ENCODE measurements around the gene NSUN6.

The NSUN6 gene, protein sequence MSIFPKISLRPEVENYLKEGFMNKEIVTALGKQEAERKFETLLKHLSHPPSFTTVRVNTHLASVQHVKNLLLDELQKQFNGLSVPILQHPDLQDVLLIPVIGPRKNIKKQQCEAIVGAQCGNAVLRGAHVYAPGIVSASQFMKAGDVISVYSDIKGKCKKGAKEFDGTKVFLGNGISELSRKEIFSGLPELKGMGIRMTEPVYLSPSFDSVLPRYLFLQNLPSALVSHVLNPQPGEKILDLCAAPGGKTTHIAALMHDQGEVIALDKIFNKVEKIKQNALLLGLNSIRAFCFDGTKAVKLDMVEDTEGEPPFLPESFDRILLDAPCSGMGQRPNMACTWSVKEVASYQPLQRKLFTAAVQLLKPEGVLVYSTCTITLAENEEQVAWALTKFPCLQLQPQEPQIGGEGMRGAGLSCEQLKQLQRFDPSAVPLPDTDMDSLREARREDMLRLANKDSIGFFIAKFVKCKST

DNA sequence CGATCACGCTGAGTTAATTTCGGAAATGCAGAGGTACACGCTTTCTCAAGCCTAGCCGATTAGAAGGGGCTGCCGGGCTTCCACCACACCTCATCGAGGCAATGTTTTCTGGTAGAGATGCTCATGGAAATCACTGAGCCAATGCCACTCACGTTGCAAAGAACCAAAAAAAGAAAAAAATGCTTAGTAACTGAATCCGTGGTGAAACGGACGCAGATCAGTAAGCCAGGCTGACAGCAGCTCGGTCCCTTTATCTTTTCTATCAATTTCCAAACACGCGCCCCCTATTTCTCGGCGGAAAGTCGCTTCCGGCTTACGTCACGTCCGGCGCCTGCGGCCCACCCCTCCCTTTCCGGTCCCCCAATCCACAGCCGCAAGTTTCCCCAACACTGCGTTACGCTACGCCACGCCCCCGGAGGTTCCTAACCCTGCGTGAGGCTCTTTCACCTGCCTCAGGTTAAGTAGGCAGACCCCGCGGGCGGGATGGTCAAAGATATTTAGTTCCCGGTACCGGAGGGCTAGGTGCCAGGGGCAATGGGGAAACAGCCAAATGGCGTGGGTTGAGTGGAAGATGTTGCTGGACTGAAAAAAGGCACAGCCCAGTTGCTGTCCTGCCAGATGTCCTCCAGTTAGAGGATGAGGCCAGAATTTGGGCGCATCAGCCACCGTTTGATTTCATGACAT, at the start of gene NSUN6:
TSS of gene NSUN6 (minus strand) at position 264 of the 684 bp plus-strand sequence. CDS start 384 bp downstream, outside the sequence.
- DNase-seq, result peak; percentile 94 to 95

DNA sequence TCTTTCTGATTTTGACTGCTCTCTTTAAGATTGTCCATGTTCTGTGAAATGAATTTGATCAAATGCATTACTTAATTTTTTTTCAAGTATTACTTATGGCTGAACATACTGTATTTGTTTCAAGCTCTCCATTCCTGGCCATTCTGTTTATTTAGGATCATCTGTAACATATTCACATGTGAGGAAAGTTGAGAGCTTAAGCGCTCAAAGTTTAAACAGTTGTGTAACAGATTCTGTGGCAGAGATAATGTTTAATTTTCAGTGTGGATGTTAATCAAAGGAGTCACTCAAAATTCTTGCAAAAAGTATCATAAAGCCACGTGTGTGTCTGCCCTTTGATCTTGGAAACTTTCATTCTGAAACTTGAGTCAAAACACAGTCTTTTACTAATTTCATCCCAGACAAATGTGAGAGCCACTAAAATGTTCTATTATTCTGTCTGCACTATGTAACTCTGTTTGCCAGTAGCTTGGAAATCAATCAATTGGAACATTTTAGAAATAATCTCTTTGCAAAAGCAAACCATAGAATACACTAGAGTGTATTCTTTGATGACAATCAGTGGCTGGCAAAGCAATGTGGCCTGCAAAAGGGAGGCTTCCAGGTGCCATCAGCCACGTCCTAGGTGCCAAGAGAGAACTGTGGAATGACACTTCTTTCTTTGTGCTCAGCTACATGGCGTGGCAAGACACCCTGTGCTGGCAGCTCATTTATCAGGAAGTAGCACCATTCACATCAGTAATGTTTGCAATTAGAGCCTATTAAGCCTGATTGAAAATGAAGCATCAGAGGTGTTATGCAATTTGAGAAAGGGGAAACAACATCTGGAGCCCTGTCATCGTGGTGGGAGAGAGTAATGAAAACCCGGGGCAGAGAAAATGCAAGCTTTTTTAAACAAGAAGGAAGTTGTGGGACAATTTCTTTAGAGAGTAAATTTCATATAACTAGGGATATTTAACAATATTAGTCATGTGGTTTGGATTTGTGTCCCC, 48.8 kb upstream of the NSUN6 start:
- no peak for DNase-seq

DNA sequence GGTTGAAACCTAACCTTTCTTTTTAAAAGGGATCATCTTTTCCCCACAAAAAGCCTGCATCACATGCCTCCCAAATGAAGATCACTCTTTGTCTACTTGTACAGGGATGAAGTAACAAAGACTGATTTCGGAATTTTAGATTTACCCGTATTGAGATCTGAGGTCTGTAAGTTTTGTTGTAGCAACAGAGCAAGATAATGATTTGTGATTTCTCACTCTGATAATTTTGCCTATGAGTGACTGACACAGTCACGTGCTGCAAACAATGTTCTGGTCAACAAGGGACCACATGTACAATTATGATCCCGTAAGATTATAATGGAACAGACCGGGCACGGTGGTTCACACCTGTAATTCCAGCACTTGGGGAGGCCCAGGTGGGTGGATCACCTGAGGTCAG, 39.2 kb upstream of the NSUN6 start:
- no peak for DNase-seq

DNA sequence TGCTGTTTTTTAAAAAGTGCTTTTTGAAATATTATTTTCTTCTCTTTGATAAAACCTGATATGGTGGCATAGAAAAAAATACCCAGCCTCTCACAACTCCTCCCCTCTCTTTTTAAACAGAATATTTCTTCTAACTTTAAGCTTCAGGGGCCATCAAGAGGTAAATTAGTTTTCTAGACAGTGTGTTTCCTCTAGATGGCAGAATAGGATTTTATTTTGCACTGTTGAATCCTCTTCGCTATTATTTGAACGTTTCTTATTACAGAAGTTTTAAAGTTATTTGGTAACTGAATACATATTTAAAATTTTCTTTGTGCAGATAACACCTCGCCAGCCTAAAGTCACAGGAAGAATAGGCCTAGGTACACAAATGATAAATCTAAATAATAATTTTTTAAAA, 38.1 kb upstream of the NSUN6 start:
- no peak for DNase-seq

DNA sequence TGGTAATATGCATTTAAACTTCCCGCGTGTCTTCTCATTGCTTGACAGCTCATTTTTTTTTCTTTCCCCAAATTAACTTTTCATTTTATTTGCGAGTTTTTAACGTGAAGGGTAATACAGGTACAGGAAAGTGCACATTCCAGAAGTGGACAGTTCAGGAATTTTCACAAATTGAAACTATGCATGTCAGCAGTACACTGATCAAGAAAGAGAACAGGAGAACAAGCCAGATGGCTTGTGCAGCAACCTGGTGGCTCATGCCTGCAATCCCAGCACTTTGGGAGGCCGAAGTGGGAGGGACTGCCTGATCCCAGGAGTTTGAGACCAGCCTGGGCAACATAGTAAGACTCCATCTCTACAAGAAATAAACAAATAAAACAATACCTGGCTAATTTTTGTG, 36.3 kb upstream of the NSUN6 start:
- DNase-seq, result no peak

DNA sequence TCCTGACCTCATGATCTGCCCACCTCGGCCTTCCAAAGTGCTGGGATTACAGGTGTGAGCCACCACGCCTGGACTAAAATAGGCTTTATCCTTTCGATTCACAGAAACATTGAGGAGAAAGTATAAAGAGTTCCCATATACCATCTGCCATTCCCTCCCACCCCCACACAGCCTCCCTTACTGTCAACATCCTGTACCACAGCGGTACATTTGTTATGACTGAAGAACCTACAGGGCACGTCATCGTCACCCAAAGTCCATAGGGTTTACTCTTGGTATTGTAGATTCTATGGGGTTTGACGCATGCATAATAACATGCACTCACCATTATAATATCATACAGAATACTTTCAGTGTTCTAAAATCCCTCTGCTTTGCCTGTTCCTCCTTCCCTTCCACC, 35.8 kb upstream of the NSUN6 start:
- no peak for DNase-seq

DNA sequence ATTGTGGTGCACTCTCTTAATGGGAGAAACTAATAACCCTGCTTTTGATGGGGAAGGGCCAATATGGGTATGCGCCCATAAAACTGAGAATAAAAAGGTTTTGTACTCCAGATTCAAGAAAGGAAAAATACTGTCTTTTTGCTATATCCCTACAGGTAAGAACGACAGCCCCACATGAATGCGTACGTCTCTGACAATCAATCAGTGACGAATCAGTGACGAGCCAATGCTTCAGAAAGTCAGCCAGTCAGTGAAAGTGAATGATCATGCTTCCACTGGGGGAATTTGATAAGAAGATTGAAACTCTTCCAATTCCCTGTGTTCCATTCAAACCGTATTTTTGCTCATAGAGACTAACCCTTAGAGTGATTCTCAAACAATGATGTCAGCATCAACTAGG, 34.2 kb upstream of the NSUN6 start:
- DNase-seq, result no peak

DNA sequence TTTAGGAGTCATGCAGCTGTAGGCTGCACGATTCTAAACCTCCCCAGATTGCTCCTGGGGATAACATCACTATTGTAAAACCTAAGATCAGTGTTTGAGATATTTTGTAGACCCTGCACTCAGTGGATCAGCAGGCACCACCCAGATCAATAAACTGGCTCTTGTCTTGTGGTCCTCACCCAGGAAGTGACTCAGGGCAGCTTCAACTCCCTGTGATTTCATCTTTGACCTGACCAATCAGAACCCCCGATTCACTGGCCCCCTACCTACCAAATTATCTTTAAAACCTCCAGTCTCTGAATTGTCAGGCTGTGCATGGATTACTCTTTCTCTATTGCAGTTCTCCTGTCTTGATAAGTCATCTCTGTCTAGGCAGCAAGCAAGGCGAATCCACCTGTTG, 33.6 kb upstream of the NSUN6 start:
- DNase-seq, result no peak

DNA sequence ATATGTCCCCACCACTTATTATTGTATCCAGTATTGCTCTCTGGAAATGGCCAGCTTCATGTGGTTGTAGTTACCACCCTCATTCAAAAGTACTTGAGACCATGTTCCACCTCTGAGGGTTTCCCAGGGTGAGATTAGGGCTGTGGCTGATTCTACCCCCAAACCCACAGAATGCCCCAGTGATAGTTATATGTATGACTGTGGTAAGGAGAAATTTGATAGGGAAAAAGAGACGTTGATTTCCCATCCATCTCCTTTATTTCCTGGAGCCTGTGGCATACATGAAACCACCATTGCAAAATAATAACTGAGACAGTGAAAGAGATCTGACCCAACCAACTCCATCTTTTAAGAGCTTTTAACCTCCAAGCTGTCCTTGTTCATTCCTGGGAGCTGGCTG, 33.0 kb upstream of the NSUN6 start:
- no peak for DNase-seq

DNA sequence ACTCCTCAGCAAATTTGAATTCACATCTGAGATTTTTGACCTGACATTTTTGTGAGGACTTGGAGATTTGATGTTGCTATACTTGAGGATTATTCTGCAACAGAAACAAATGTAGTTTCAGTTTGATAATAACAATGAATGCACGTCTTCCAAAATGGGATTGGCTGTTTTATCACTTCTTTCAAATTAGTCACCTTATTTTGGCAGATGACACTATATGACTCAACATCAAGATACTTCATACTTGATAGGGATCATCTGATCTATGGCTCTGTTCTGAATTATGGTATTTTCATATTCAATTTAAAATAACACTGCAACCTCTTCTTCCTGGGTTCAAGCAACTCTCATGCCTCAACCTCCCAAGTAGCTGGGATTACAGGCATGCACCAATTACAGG, 32.0 kb upstream of the NSUN6 start:
- DNase-seq, result no peak

DNA sequence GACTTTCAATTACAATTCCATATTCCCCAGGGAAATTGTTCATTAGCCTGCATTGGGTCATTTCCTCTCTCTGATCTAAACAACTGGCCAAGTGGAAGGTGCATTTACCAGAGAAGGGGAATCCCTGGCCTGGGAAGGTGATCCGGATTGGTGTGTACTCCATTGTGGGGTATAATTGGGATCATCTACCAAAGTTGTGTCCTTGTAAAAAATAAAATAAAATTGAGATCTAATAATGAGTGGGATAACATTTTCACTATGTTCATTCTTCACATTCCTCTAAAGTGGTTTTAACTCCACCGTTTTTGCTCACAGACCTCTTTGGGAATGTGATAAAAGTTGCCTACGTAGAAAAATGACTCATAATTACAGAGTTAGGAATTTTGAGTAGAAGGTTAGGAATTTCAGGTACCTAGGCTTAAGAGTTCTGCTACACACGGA, 30.6 kb upstream of the NSUN6 start:
- no peak for DNase-seq

DNA sequence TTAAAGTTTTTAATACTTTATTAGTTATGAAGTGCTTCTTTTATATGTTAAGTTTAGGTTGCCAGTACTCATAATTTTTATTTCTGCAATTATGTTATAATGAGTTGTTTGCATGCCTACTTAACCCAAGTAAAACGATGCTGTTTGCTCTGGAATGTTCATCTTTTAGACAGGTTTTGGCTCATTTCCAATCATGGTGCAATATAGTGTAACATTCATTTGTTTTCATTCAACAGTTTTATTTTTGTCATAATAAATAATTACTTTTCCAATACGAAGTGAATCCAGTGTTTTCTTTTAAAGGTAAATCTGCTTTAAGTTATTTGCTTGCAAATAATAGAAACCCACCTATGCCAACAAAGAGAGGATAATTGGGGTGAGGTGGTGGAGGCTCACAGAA, 30.0 kb upstream of the NSUN6 start:
- DNase-seq, result no peak

DNA sequence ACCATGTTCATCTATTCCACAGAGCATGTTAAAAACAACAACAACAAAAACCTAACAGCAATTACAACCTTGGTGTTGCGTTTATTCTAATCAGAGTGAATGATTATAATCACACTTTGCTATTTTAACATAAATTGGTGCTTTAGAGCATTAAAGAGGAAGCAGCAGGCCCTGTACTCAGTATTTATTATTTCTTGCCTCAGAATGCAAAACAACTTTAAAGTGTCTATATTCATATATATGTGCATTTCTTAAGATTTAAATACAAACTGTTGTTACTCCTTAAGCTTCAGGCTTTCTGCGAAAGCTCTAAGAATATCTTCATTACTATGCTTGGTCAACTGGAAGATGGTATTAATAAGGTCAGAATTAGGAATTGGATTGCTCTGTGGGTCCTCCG, 29.4 kb upstream of the NSUN6 start:
- DNase-seq, result no peak

DNA sequence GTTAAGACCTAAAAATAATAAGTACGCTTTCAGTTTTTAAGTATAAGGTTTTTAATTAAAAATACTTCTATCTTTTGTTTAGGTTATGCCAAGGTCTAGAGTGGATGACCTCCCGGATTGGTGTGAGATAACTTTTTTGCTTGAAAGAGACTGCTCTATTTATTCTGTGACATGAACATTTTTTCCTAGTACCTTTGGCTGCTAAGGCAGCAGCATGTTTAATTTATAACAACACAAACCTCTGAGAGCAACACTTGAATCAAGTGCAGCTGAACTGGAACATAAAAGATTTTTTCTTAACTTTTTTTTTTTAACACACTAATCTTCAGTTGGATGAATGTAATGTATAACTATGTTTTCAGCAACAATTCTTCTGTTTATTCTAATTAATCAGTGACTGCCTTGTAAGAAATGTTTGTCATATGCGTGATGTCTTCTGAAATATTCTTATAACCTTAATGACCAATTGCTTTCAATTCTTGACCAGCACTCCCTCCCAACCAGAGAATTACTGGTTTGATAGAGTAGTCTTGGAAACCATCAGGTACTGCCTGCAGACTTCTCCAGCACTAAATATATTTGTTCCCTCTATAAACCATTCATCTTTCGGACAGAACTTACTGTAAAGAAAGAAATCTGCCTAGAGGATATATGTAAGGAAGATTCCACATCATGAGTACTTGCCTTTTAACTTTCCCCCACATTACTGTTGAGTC, 23.9 kb upstream of the NSUN6 start:
- no peak for DNase-seq

DNA sequence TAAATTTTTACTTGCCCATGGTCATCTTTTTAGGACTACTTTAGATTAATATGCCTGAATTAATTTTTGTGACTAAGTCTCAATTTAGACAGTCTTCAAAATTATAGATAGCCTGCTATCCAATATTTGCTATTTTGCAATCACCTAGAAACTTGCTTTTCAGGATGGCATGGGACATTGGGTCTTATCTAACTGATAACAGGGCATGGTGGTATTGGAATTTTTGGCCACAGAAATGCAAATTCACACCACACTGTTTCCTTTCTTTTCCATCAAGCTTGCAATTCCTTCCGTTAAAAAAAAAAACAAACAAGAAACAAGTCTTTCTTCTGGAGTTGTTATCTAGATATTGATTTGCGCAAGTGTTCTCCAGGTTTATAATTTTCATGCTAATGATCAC, 16.6 kb upstream of the NSUN6 start:
- DNase-seq, result no peak

DNA sequence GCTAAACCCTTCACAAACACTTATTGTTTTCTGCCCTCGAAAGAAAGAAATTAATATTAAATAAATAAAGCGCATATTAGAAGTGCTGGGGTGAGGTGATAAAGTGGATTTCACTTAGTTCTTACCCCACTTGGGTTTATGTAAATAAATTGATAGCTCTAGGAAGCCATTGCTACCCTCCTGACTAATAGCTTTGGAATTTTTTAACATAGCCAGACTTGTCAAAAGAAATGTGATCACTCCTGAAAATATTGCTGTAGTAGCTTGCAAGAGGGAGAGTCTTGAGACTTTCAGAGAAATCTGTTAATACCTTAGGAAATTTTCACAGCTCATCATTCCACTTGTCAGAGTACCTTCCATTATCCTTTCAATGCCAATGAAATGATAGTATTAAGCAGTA, 15.4 kb upstream of the NSUN6 start:
- DNase-seq, result no peak

DNA sequence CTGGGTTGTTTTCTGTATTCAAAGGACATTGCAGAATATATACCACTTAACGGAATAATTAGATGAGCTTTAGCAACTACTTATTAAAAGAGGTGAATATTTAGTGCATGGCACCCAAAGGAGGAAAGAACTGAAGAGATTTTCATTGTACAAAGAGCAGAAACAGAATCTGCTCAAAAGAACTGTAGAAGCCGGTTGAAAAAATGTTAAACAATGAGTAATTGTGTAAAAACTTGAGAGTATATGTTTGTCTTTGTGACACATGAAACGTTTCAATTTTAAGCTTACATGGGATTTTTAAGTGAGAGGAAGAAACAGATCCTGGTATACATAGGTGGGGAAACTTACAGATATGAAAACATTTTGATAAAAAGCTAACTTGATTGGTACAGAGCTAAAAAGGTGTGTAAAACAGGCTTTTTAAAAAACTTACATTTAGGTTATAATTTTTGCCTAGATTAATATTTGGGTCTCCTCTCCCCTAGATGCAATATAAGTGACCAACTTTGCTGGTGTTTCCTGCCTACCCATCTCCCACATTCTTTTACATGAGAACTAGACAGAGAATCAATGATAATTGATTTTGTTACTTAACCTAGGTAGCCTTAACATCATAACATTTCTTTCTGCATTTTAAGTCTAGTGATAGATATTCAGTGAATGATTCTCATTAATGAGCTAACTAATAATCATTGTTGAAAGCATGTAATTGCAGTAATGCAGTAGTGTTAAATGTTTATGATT, 14.6 kb upstream of the NSUN6 start:
- no peak for DNase-seq

DNA sequence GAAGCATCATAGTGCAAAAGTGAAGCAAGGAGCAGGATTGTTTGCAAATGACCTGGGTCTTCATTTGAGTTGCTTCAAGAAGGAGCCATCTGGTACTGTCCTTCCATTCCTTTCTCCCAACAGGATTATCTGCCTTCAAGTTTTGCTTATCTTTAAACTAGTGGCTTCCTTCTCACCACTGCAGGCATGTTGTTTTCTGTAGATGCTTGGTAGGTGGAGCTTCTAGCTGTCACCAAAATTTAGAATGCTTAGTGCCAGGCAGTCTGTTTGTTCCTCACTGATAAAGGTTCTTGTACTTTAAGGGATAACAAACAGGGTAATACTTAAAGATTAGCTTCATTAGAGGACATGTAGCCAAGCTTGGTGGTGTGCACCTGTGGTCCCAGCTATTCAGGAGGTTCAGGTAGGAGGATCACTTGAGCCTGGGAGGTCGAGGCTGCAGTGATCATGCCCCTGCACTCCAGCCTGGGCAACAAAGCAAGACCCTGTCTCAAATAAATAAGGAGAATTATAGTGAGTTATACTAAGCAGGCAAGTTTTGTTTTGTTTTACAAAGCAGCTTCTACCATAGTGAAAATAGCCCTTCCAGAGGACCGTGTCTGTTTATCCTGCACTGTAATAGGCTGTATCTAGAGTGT, 13.6 kb upstream of the NSUN6 start:
- no peak for DNase-seq

DNA sequence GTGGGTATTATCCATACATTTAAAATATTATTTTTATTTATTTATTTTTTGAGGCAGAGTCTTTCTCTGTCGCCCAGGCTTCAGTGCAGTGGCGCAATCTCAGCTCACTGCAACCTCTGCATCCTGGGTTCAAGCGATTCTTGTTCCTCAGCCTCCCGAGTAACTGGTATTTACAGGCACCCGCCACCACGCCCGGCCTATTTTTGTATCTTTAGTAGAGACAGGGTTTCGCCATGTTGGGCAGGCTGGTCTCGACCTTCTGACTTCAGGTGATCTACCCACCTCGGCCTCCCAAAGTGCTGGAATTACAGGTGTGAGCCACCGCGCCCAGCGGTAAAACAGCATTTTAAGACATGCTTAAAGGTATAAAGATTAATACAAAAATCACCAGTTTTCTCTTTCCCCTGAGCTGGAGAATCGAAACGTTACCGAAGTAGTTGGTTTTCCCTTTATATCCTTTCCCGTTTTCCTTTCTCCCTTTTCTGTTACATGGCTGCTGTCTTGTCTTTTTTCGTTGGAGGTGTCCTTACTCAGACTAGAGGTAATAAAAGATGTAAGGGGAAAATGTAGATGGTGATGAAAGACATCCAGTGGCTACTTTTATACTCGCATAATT, 9.5 kb upstream of the NSUN6 start:
- DNase-seq, result no peak

DNA sequence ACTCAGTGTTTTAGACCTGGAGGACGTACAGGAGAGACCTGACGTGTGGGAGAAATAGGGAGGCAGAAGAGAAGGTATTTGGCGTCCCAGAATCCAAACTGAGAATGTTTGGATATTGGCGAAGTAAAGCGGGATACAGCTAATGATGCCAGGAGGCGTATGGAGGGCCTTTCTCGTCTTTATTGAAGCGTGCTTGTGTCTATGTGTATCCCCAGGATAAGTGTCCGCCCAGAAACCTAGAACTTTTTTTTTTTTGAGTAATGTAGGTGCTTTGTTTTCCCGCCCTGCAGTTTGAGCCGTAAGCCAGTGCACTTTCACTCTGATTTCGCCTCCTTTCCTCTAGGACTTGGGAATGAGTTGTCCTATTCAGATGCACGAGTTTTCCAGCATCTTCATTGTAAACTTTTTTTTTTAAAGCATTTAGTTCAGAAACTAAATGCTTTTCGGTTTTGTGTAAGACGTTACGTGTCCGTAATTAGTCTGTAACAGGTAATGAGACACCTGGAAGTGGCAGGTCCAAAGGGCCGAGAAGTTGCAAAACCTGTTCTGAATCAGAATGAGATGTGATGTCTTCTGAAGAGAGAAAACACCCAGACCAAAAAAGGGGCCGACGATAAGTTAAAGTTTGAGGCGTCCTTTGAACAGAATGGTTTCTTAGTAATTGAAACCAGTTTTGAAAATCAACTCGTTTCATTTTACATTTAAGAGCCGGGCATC, 8.6 kb upstream of the NSUN6 start:
- peak in 1 of 2 donors; percentile 26 for DNase-seq

Measured in CD4-positive, alpha-beta T cell treated with Interleukin-4 for 1 hour (primary cell).